GM21360 (cell line): ENCODE results near the gene NAT16.
"Not testable (repeated sequence)": the region's sequence is repeated elsewhere in the genome, so short reads cannot be mapped to it uniquely, and the experiment has no call there.

ENCODE experiments used
- ATAC-seq: cut with Tn5 transposase; IDR thresholded peaks from one replicate; pipeline ENCODE4 v1.9.1; 2021; ENCODE audit warnings: mild to moderate bottlenecking, moderate library complexity; ENCODE audit not compliant: unreplicated experiment

NAT16 gene

GRCh38 chr7:101129603-101130117 lies 50.4 kb downstream of the NAT16 start:
- no peak for ATAC-seq

GRCh38 chr7:101128040-101128834 lies 51.9 kb downstream of the NAT16 start:
- ATAC-seq: no peak

GRCh38 chr7:101127460-101128039 lies 52.5 kb downstream of the NAT16 start:
- ATAC-seq: no peak

- ATAC-seq: peak; percentile 54
Measured at GRCh38 chr7:101126651-101127459, 53.2 kb downstream of the NAT16 start, which contains the start of gene SERPINE1. Gene SERPINE1 (plus strand): TSS chr7:101127104. CDS start chr7:101128394, 1,290 bp downstream.

- ATAC-seq: no peak
Measured at GRCh38 chr7:101125989-101126650, 54.0 kb downstream of the NAT16 start.

- no peak for ATAC-seq
Measured at GRCh38 chr7:101124376-101125056, 55.6 kb downstream of the NAT16 start.

- no peak for ATAC-seq
Measured at GRCh38 chr7:101123703-101124068, 56.4 kb downstream of the NAT16 start.

- no peak for ATAC-seq
Measured at GRCh38 chr7:101122933-101123702, 57.0 kb downstream of the NAT16 start.

- no peak for ATAC-seq
Measured at GRCh38 chr7:101121991-101122932, 57.8 kb downstream of the NAT16 start.

GRCh38 chr7:101121631-101121990 lies 58.5 kb downstream of the NAT16 start:
- not testable (repeated sequence) for ATAC-seq
